GM03348 (cell line): ENCODE measurements around the gene MT2A.

Source experiments
- DNase-seq: peaks from one replicate; pipeline ENCODE4 v3.0.0; 2012; ENCODE audit warnings: low spot score

MT2A gene

GRCh38 chr16:56639045-56639444 lies 30.7 kb downstream of the MT2A start:
- no peak for DNase-seq

DNA sequence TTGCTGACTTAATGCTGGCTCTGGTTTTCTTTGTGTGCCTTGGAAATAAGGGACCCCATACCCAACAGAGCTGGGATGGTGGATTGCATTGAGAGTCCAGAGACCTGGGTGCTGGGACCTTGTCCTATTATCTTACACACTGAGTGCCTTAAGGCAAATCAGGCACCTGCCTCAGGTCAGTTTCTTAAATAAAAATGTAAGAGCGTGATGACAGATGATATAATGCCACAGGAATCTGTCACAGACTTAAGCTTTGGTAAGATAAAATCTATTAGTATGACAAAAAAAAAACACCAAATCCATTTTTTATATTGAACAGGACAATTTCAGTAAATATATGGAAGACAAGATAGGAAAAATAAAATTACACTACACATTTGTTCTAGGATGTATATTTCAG lies 31.7 kb downstream of the MT2A start:
- DNase-seq: no peak

DNA sequence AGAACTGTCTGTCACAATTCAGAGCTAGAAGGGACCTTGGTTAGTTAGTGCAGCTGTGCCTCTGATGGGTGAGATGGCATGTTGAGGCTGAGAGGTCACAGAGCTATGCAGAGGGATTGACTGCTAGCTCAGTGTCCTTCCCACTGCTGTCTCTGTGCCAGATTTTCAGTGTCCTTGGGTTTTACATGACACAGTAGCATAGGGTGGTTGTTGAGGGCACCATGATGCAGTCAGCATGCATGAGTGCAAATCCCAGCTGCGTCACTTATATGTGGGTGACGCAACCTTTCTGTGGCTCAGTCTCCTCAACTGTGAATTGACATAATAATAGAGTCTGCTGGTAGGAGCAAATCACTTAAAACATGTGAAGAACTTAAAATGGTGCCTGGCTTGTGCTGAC lies 32.8 kb downstream of the MT2A start:
- no peak for DNase-seq

DNA sequence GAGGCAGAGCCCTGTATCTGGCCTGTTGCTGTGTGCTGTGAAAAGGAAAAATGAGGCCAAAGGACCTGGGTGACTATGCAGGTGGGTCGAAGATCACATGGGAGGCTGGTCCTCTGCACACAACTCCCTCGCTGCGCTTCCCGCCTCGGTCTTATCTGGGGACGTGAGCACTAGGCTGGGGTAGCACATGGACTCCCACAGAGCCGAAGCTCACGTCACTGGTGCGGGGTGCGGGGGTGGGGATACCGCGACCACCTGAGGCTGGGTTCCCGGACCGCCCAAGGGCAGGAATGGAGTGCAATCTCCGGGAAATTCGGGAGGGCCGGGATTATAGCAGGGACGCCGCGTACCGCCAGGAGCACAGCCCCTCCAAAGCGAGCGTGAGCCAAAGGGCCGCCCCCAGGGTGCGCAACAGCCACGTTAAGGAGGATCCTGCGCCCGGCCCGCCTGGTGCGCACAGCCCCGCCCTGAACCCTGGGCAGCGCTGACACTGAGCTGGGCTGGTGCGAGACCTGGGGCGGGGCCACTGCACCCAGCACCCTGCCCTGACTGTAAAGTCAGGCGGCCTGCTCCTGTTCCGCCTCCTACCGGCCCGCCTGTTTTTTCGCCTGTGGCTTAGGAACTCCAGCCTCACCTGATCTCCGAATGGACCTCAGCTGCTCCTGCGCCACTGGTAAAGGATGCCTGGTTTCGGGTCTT lies 34.8 kb downstream of the MT2A start:
- peak; percentile 67 for DNase-seq

- no peak for DNase-seq
These were observed 35.4 kb downstream of the MT2A start for GRCh38 chr16:56643833-56644232.

DNA sequence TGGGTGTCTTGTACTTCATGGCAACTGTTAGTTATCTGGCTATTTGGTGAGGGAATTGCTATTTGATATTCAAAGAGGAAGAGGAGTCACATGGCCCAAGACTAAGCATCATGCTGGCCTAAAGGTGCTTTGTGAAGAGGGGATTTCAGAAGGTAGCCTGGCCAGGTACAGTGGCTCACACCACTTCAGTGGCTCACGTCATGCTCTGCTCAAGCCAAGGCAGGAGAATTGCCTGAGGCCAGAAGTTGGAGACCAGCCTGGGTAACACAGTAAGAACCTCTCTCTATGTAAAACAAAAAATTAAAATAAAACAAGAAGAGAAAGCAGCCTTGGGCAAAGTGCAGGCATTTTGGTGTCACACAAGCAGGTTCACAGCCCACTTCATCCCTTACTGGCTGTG lies 36.9 kb downstream of the MT2A start:
- DNase-seq: no peak

- DNase-seq: no peak
These were observed 37.5 kb downstream of the MT2A start for GRCh38 chr16:56645838-56646237.

GRCh38 chr16:56647641-56648431 lies 39.5 kb downstream of the MT2A start:
- DNase-seq: no peak

GRCh38 chr16:56649271-56649670 lies 40.9 kb downstream of the MT2A start:
- DNase-seq: no peak

DNA sequence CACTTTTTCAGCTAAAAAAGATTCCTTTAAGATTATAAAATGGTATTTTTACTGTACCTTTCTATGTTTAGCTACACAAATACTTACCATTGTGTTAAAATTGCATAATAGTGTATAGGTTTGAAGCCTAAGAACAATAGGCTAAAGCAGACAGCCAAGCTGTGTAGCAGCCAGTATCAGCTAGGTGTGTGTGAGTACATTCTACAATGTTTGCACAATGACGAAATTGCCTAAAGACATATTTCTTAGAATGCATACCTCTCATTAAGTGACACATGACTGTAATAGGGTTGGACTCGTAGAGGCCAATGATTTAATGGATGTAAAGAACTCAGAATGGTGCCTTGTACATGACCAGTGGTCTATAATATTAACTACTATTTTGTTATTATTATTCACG lies 41.4 kb downstream of the MT2A start:
- no peak for DNase-seq

DNA sequence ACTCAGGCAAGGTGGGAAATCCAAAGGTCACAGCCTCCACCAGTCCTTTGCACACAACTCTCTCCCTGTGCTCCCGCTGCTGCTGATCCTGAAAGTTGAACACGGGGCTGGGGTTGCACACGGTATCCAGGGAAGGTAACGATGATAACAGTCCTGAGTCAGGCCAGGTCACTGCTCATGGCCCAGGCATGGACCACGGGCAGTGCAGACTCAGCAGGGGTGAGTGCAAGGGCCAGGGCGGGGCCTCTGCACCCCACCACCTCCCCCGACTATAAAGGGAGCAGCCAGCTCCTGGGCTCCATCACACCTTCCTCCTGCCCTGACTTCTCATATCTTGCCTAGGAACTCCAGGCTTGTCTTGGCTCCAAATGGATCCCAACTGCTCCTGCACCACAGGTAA lies 43.2 kb downstream of the MT2A start, which contains the start of gene MT1B:
Gene MT1B, plus strand, starts transcription at position 301 of the 400 bp plus-strand sequence. Its CDS starts 68 bp downstream, at position 369.
- no peak for DNase-seq

GRCh38 chr16:56652600-56652999 lies 44.2 kb downstream of the MT2A start:
- DNase-seq: no peak

DNA sequence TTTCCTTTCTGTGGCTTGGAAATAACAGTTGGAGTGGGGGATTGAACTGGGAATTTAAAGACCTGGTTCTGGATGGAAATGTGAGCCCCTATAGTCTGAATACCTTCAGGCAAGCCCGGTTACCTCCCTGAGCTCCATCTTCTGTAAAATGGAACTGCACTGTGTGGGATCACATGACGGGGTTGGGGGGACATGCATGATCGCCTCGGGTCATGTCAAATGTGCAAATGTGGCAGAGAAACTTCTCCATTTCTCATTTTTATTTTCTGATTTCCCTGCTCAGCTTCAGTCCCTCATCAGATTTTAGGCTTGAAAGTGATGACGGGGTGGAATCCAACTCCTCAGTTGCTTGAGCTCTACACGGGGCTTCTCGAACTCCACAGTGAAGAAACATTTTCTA lies 44.8 kb downstream of the MT2A start:
- no peak for DNase-seq

- DNase-seq: peak; percentile 32
These were observed 49.4 kb downstream of the MT2A start, which contains the start of gene MT1F for GRCh38 chr16:56657555-56658326. Gene MT1F, plus strand, starts transcription at chr16:56657959. Its CDS starts 100 bp downstream, at chr16:56658059.

DNA sequence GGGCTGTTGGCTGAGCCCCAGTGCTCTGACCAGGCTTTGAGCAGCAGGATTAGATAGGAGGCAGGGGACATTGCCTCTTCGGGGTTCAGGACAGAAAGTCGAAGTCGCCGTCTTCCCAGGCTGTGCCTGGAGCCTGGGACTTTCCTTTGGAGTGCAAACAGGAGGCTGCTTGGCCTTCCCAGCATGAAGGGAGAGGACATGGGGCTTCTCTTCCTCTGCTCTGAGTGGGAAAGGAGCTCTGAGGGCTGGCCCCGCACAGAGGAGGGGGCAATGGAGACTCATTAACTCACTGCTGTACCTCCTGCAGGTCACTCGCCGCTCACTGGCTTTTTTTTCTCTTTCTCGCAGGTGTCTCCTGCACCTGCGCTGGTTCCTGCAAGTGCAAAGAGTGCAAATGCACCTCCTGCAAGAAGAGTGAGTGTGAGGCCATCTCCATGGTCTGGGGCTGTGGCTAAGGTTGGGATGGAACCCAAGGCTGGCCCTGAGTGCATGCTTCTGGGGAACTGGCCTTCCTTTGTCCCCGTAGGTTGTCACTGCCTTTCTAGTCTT lies 50.0 kb downstream of the MT2A start:
- DNase-seq: no peak
